ENCODE results near the gene NTNG1. TPM values are rescaled to one million over a fixed set of nuclear protein-coding genes. Genes with fewer than 3 reads are reported as not detected.

Gene NTNG1
- total and polyA plus RNA-seq, 2 of the 4 experiments (the other 2 are of a cell fraction) = 1.2 to 2.3 TPM

DNA sequence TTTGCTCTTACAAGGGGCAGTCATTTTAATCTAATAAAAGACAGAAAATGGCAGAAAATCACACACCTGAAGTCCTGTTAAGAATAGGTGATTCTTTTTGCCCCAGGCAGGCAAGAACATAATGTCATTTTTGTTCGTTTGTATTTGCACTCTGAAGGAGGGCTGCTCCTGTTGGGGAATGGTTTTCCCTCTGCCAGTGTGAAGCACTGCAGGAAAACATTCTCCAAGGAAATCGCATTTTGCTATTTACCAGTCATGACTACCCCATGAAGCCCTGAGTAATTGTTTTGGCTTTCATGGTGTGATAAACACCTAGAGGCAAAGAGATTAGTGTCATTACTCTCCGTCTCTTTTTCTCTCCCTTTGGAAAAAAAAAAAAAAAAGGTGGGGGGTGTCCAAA, 345.5 kb downstream of the NTNG1 start:
- no peaks in the 10 kb centered on the region for H3K27me3 ChIP-seq (ENCODE audit: control insufficient read depth, insufficient read depth, low read length)
- no peak overlapping the region for H2AK5ac ChIP-seq (ENCODE audit: low read depth, low read length)
- dilution Hi-C loops (cut with HindIII; ENCODE audit: low sequenced_read_pairs, unreplicated experiment) (no loop called here), intact Hi-C loops (cut with micrococcal nuclease) (no loop called here), in situ Hi-C loops (cut with MboI; ENCODE audit: low sequenced_read_pairs) (no loop called here)
- H4K20me1 ChIP-seq (ENCODE audit: insufficient read depth, low read length) = no peaks in the 10 kb centered on the region
- H3K56ac ChIP-seq (ENCODE audit: extremely low read depth, insufficient read depth, low read length) = no peak overlapping the region
- no peak overlapping the region for H2BK5ac ChIP-seq (ENCODE audit: low read depth, low read length, poor library complexity, severe bottlenecking)
- H3K4ac ChIP-seq (ENCODE audit: low read depth, low read length) = no peak overlapping the region
- H3K4me3 ChIP-seq (ENCODE audit: insufficient read depth, low read depth, low read length) = no peak overlapping the region
- no peak overlapping the region for H4K5ac ChIP-seq (ENCODE audit: low read depth, low read length)
- H3K18ac ChIP-seq (ENCODE audit: low read depth, low read length) = no peak overlapping the region
- ATAC-seq (ENCODE audit: low read depth) (no peak), DNase-seq (no peak)
- no peak overlapping the region for H3K9ac ChIP-seq (ENCODE audit: low read depth, low read length)
- no peak overlapping the region for H3K4me2 ChIP-seq (ENCODE audit: low read depth, low read length)
- no peak overlapping the region for H3K14ac ChIP-seq (replicated peaks; ENCODE audit: low read depth, low read length)
- no peak overlapping the region for H4K91ac ChIP-seq (ENCODE audit: insufficient read depth, low read depth, low read length)
- no peak overlapping the region for H2BK120ac ChIP-seq (ENCODE audit: low read depth, low read length)
- no peak overlapping the region for H2AK9ac ChIP-seq (replicated peaks; ENCODE audit: low read depth, low read length, poor library complexity)
- H3K79me1 ChIP-seq (ENCODE audit: low read depth in 1 of 2, low read length in 2 of 2) = no peaks in the 10 kb centered on the region
- H3K23ac ChIP-seq (ENCODE audit: low read depth, low read length) = no peak overlapping the region
- no peaks in the 10 kb centered on the region for H3K9me1 ChIP-seq (ENCODE audit: insufficient read depth, low read length)
- no peak overlapping the region for H2BK20ac ChIP-seq (ENCODE audit: low read depth, low read length)
- H3K27ac ChIP-seq (ENCODE audit: insufficient read depth, low read length) = no peak overlapping the region
- ChIA-PET CTCF (interaction anchor here (0.6 kb wide), 1 partner anchor 551 kb away, joined by 3 read pairs; no protein-coding TSS in a partner anchor), POLR2A (ENCODE audit: unreplicated experiment) (no interaction called here)
- H3K36me3 ChIP-seq (ENCODE audit: control insufficient read depth, insufficient read depth, low read length) = no peaks in the 10 kb centered on the region
- no peak overlapping the region for H2BK15ac ChIP-seq (ENCODE audit: low read depth, low read length)
- no TSS peak for BruUV-seq (replicated peaks)
- no CpG with 5 or more reads among the region's 3 CpGs for WGBS, 2 experiments (ENCODE audit: extremely low coverage in 2 of 2, insufficient read length in 1 of 2)
- H2AFZ ChIP-seq (replicated peaks; ENCODE audit: low read length, poor library complexity) = no peak overlapping the region
- H4K8ac ChIP-seq (ENCODE audit: low read depth in 2 of 2, low read length in 2 of 2) = no peak overlapping the region
- TF ChIP-seq MXI1 (IDR thresholded peaks at IDR 0.05; ENCODE audit: borderline replicate concordance, low read depth, low read length) (no peak), MAFK (IDR thresholded peaks at IDR 0.05; ENCODE audit: low read depth, low read length) (no peak), BHLHE40 (IDR thresholded peaks at IDR 0.05; ENCODE audit: low read depth, low read length) (no peak), FOS (IDR thresholded peaks at IDR 0.05; ENCODE audit: low read depth, low read length) (no peak), RFX5 (IDR thresholded peaks at IDR 0.05; ENCODE audit: low read depth, low read length) (no peak), POLR2A (IDR thresholded peaks at IDR 0.05; ENCODE audit: low read depth, low read length) (no peak), RAD21 (IDR thresholded peaks at IDR 0.05; ENCODE audit: low read length) (no peak), SMC3 (IDR thresholded peaks at IDR 0.05; ENCODE audit: low read depth, low read length) (no peak), CHD1 (IDR thresholded peaks at IDR 0.05; ENCODE audit: low read depth, low read length) (no peak), MAZ (IDR thresholded peaks at IDR 0.05; ENCODE audit: borderline replicate concordance, low read depth, low read length) (no peak), RCOR1 (IDR thresholded peaks at IDR 0.05; ENCODE audit: insufficient replicate concordance, low read length) (no peak), CEBPB (IDR thresholded peaks at IDR 0.05; ENCODE audit: low read depth, low read length) (no peak), NFE2L2 (IDR thresholded peaks at IDR 0.05; ENCODE audit: low read depth, low read length) (no peak)
- TF ChIP-seq, protein P1, sequence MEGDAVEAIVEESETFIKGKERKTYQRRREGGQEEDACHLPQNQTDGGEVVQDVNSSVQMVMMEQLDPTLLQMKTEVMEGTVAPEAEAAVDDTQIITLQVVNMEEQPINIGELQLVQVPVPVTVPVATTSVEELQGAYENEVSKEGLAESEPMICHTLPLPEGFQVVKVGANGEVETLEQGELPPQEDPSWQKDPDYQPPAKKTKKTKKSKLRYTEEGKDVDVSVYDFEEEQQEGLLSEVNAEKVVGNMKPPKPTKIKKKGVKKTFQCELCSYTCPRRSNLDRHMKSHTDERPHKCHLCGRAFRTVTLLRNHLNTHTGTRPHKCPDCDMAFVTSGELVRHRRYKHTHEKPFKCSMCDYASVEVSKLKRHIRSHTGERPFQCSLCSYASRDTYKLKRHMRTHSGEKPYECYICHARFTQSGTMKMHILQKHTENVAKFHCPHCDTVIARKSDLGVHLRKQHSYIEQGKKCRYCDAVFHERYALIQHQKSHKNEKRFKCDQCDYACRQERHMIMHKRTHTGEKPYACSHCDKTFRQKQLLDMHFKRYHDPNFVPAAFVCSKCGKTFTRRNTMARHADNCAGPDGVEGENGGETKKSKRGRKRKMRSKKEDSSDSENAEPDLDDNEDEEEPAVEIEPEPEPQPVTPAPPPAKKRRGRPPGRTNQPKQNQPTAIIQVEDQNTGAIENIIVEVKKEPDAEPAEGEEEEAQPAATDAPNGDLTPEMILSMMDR (conservative IDR thresholded peaks at IDR 0.05; ENCODE audit: low read depth, low read length) = no peak
- TF ChIP-seq, protein P2, sequence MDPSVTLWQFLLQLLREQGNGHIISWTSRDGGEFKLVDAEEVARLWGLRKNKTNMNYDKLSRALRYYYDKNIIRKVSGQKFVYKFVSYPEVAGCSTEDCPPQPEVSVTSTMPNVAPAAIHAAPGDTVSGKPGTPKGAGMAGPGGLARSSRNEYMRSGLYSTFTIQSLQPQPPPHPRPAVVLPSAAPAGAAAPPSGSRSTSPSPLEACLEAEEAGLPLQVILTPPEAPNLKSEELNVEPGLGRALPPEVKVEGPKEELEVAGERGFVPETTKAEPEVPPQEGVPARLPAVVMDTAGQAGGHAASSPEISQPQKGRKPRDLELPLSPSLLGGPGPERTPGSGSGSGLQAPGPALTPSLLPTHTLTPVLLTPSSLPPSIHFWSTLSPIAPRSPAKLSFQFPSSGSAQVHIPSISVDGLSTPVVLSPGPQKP (IDR thresholded peaks at IDR 0.05; ENCODE audit: borderline replicate concordance, low read depth, low read length) = no peak
- TF ChIP-seq, protein P3, sequence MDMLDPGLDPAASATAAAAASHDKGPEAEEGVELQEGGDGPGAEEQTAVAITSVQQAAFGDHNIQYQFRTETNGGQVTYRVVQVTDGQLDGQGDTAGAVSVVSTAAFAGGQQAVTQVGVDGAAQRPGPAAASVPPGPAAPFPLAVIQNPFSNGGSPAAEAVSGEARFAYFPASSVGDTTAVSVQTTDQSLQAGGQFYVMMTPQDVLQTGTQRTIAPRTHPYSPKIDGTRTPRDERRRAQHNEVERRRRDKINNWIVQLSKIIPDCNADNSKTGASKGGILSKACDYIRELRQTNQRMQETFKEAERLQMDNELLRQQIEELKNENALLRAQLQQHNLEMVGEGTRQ (IDR thresholded peaks at IDR 0.05; ENCODE audit: low read depth, low read length) = no peak
- H3K4me1 ChIP-seq (ENCODE audit: control insufficient read depth, insufficient read depth, low read length) = no peaks in the 10 kb centered on the region
- no peaks in the 10 kb centered on the region for H3K9me3 ChIP-seq (ENCODE audit: control insufficient read depth, insufficient read depth, low read length)

Data from IMR-90 (cell line).